HEK293 (cell line): ENCODE results near the gene FOXF2.

Source experiments
- CTCF ChIA-PET: fragments of 350-600 bp; formaldehyde crosslinking; extraction: SDS; loops from one replicate; lab custom pipeline; 2021; ENCODE audit warnings: antibody characterized with exemption; lab: Yijun Ruan, JAX
- POLR2A ChIA-PET: fragments of 300-600 bp; formaldehyde crosslinking; extraction: SDS; loops from one replicate; lab custom pipeline; 2020; ENCODE audit warnings: antibody characterized with exemption, inconsistent platforms; lab: Yijun Ruan, JAX
- H3K27ac ChIP-seq: fragments of 200-500 bp; sonication (Bioruptor generic); 2 replicates; pipeline ENCODE4 v1.5.1; 2014; ENCODE audit warnings: low read depth, low read length, control low read depth, inconsistent platforms; ENCODE audit errors: extremely low read depth
- H3K36me3 ChIP-seq, 2 experiments: fragments of 200-500 bp in 1 of 2; sonication (Bioruptor generic) in 1 of 2; 1 replicate in 1 of 2; 2 replicates in 1 of 2; pipeline ENCODE4 v1.5.1; 2014 to 2017; ENCODE audit warnings: inconsistent platforms in 2 of 2, low read length in 2 of 2; ENCODE audit not compliant: control insufficient read depth in 2 of 2, insufficient read depth in 1 of 2
- H3K4me1 ChIP-seq: fragments of 200-500 bp; sonication (Bioruptor generic); 2 replicates; pipeline ENCODE4 v1.5.1; 2014; ENCODE audit warnings: mild to moderate bottlenecking, low read length, inconsistent platforms; ENCODE audit not compliant: control insufficient read depth, insufficient read depth
- H3K4me3 ChIP-seq: 2 replicates; pipeline ENCODE4 v1.5.1; 2011; ENCODE audit warnings: low read depth, mild to moderate bottlenecking, control low read depth, low read length, moderate library complexity
- H3K9me3 ChIP-seq: fragments of 200-500 bp; sonication (Bioruptor generic); 2 replicates; pipeline ENCODE4 v1.5.1; 2014; ENCODE audit warnings: low read depth, low read length, inconsistent platforms; ENCODE audit not compliant: control insufficient read depth, insufficient read depth
- GLI2 ChIP-seq: fragments of 450-650 bp; formaldehyde crosslinking; IDR thresholded peaks from 2 replicates; pipeline ENCODE4; 2017; ENCODE audit warnings: missing biosample characterization, missing genetic modification characterization, low read depth, borderline replicate concordance
- KLF10 ChIP-seq: fragments of 450-650 bp; IDR thresholded peaks from 2 replicates; pipeline ENCODE4 v1.5.1; 2018; ENCODE audit warnings: missing biosample characterization, mild to moderate bottlenecking, missing genetic modification characterization
- ZBTB48 ChIP-seq: fragments of 450-650 bp; formaldehyde crosslinking; IDR thresholded peaks from 2 replicates; pipeline ENCODE4 v1.5.1; 2016; ENCODE audit warnings: missing biosample characterization, missing genetic modification characterization
- ZNF121 ChIP-seq: fragments of 450-650 bp; formaldehyde crosslinking; IDR thresholded peaks from 2 replicates; pipeline ENCODE4 v1.5.1; 2016; ENCODE audit warnings: missing biosample characterization, missing genetic modification characterization
- ZNF169 ChIP-seq: fragments of 450-650 bp; formaldehyde crosslinking; IDR thresholded peaks from 2 replicates; pipeline ENCODE4 v1.5.1; 2016; ENCODE audit warnings: missing biosample characterization, missing genetic modification characterization
- ZNF37A ChIP-seq: fragments of 450-650 bp; IDR thresholded peaks from 2 replicates; pipeline ENCODE4 v1.5.1; 2018; ENCODE audit warnings: missing biosample characterization, missing genetic modification characterization
- ZNF433 ChIP-seq: fragments of 450-650 bp; formaldehyde crosslinking; IDR thresholded peaks from 2 replicates; pipeline ENCODE4 v1.5.1; 2016; ENCODE audit warnings: missing biosample characterization, missing genetic modification characterization, low read depth
- TF ChIP-seq, protein P1 (sequence below): fragments of 450-650 bp; formaldehyde crosslinking; IDR thresholded peaks from 2 replicates; pipeline ENCODE4 v1.5.1; 2017; ENCODE audit warnings: missing biosample characterization, missing genetic modification characterization
- TF ChIP-seq, protein P2 (sequence below): fragments of 450-650 bp; formaldehyde crosslinking; IDR thresholded peaks from 2 replicates; pipeline ENCODE4 v1.5.1; 2016; ENCODE audit warnings: missing biosample characterization, missing genetic modification characterization
- TF ChIP-seq, protein P3 (sequence below): fragments of 450-650 bp; IDR thresholded peaks from 2 replicates; pipeline ENCODE4 v1.5.1; 2018; ENCODE audit warnings: missing biosample characterization, missing genetic modification characterization
- TF ChIP-seq, protein P4 (sequence below): fragments of 450-650 bp; formaldehyde crosslinking; IDR thresholded peaks from 2 replicates; pipeline ENCODE4 v1.5.1; 2016; ENCODE audit warnings: missing biosample characterization, missing genetic modification characterization

FOXF2 gene

DNA sequence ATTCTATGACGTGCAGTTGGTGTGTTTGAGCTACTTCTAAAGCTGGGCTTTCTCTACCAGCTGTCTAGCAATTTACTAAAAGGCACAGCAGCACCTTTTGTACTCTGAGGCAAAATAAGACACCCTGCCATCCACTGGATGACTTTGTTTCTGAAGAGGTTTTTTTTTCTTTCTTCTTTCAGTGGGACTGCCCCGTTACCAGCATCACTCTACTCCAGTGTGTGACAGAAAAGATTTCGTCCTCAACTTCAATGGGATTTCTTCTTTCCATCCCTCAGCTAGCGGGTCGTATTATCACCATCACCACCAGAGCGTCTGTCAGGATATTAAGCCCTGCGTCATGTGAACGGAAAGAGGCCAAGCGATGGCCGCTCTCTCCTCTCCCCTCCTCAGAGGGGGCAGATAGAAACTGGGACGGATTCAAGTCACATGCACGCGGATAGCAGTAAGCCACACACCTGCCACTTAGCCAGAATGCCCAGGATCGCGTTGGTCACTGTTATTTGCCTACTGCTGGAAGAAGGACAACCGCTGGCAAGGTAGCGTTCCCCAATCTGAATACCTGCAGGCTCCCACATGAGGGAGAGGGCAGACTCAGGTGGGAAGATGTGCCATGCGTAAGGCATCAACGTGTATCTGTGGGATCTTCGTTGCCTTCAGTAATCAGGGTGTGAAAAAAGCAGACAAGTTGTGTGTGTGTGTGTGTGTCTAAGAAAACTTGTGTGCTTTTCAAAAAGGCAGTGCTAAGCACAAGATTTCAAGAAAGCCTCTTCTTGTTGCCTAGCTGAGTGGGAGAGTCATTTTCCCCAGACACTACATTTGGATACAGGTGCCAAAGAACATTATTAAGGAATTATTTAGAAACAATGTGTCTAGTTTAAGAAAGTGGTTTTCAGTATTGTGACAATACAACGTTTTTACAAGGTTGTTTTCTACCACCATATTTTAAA lies 5.4 kb downstream of the FOXF2 start:
- Histone ChIP-seq H3K9me3 (no peaks in the 10 kb centered on the region), H3K27ac (no peak overlapping the region), H3K4me1 (peaks cover 12% of the 10 kb centered on the region), H3K4me3 (no peak overlapping the region), H3K36me3 (peaks cover 15 to 41% of the 10 kb centered on the region in 2 experiments)
- ChIA-PET POLR2A (interaction anchor here (0.8 kb wide), 1 partner anchor 1861 kb away, joined by 3 read pairs; no protein-coding TSS in a partner anchor), CTCF (interaction anchor here (0.6 to 3.1 kb wide), 4 partner anchors 27 to 1300 kb away, joined by 3 to 35 read pairs (median 3); no protein-coding TSS in a partner anchor)
- TF ChIP-seq, protein P1, sequence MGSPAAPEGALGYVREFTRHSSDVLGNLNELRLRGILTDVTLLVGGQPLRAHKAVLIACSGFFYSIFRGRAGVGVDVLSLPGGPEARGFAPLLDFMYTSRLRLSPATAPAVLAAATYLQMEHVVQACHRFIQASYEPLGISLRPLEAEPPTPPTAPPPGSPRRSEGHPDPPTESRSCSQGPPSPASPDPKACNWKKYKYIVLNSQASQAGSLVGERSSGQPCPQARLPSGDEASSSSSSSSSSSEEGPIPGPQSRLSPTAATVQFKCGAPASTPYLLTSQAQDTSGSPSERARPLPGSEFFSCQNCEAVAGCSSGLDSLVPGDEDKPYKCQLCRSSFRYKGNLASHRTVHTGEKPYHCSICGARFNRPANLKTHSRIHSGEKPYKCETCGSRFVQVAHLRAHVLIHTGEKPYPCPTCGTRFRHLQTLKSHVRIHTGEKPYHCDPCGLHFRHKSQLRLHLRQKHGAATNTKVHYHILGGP, result peak; percentile 17; the same call in 1 of the 2 replicates
- no peak for TF ChIP-seq GLI2 (tag by site-specific recombination)

DNA sequence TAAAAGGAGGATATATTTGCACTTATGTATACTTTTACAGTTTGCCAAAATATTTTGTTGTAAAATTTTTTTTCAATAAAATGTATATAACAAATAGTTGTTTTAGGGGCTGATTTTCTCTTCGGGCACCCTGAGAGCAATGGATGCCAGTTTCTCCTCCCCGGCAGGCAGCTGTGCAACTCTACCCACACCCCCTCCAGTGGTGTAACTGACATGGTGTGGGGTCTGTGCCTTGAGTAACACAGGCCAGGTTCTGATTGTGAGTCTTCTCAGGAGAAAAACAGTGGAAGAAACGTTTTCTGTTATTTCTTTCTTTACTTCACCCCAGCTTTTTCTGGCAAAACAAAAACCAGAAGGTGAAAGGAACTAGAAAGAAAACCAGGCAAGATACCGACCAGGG lies 6.1 kb downstream of the FOXF2 start:
- Histone ChIP-seq H3K9me3 (no peaks in the 10 kb centered on the region), H3K4me3 (no peak overlapping the region), H3K36me3 (peaks cover 15 to 41% of the 10 kb centered on the region in 2 experiments), H3K27ac (peak overlapping the region; percentile 57; the same call in 1 of the 2 replicates), H3K4me1 (peaks cover 12% of the 10 kb centered on the region)
- ChIA-PET POLR2A (interaction anchor here (0.8 kb wide), 1 partner anchor 1861 kb away, joined by 3 read pairs; no protein-coding TSS in a partner anchor), CTCF (interaction anchor here (0.6 to 3.1 kb wide), 8 partner anchors 20 to 1299 kb away, joined by 3 to 35 read pairs (median 3); no protein-coding TSS in a partner anchor)
- TF ChIP-seq ZBTB48 (tag by site-specific recombination), result no peak
- no peak for TF ChIP-seq ZNF121
- TF ChIP-seq, protein P2, sequence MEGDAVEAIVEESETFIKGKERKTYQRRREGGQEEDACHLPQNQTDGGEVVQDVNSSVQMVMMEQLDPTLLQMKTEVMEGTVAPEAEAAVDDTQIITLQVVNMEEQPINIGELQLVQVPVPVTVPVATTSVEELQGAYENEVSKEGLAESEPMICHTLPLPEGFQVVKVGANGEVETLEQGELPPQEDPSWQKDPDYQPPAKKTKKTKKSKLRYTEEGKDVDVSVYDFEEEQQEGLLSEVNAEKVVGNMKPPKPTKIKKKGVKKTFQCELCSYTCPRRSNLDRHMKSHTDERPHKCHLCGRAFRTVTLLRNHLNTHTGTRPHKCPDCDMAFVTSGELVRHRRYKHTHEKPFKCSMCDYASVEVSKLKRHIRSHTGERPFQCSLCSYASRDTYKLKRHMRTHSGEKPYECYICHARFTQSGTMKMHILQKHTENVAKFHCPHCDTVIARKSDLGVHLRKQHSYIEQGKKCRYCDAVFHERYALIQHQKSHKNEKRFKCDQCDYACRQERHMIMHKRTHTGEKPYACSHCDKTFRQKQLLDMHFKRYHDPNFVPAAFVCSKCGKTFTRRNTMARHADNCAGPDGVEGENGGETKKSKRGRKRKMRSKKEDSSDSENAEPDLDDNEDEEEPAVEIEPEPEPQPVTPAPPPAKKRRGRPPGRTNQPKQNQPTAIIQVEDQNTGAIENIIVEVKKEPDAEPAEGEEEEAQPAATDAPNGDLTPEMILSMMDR (tag by site-specific recombination), result no peak
- TF ChIP-seq, protein P3, sequence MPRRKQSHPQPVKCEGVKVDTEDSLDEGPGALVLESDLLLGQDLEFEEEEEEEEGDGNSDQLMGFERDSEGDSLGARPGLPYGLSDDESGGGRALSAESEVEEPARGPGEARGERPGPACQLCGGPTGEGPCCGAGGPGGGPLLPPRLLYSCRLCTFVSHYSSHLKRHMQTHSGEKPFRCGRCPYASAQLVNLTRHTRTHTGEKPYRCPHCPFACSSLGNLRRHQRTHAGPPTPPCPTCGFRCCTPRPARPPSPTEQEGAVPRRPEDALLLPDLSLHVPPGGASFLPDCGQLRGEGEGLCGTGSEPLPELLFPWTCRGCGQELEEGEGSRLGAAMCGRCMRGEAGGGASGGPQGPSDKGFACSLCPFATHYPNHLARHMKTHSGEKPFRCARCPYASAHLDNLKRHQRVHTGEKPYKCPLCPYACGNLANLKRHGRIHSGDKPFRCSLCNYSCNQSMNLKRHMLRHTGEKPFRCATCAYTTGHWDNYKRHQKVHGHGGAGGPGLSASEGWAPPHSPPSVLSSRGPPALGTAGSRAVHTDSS, result no peak
- TF ChIP-seq, protein P1, result no peak
- no peak for TF ChIP-seq ZNF433 (tag by site-specific recombination)
- TF ChIP-seq KLF10 (tag by site-specific recombination), result no peak
- TF ChIP-seq ZNF169 (tag by site-specific recombination), result no peak
- TF ChIP-seq, protein P4, sequence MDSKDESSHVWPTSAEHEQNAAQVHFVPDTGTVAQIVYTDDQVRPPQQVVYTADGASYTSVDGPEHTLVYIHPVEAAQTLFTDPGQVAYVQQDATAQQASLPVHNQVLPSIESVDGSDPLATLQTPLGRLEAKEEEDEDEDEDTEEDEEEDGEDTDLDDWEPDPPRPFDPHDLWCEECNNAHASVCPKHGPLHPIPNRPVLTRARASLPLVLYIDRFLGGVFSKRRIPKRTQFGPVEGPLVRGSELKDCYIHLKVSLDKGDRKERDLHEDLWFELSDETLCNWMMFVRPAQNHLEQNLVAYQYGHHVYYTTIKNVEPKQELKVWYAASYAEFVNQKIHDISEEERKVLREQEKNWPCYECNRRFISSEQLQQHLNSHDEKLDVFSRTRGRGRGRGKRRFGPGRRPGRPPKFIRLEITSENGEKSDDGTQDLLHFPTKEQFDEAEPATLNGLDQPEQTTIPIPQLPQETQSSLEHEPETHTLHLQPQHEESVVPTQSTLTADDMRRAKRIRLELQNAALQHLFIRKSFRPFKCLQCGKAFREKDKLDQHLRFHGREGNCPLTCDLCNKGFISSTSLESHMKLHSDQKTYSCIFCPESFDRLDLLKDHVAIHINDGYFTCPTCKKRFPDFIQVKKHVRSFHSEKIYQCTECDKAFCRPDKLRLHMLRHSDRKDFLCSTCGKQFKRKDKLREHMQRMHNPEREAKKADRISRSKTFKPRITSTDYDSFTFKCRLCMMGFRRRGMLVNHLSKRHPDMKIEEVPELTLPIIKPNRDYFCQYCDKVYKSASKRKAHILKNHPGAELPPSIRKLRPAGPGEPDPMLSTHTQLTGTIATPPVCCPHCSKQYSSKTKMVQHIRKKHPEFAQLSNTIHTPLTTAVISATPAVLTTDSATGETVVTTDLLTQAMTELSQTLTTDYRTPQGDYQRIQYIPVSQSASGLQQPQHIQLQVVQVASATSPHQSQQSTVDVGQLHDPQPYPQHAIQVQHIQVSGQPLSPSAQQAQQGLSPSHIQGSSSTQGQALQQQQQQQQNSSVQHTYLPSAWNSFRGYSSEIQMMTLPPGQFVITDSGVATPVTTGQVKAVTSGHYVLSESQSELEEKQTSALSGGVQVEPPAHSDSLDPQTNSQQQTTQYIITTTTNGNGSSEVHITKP (tag by site-specific recombination), result no peak
- no peak for TF ChIP-seq ZNF37A (tag by site-specific recombination)
